GM23338 (cell line): ENCODE data around the gene LAMC3. TPM values are rescaled to one million over a fixed set of nuclear protein-coding genes. Genes with fewer than 3 reads are reported as not detected.

Source experiments
- ATAC-seq: fragments of 200-7000 bp; cut with Tn5 transposase; 3 replicates; pipeline ENCODE4 v1.9.1; 2020
- DNase-seq: peaks from one replicate; pipeline ENCODE4 v3.0.0-alpha.2; 2015; ENCODE audit warnings: low spot score
- H2AFZ ChIP-seq: fragments of 200-600 bp; sonication (generic); 2 replicates; pipeline ENCODE4 v1.8.0; 2016; ENCODE audit warnings: antibody characterized with exemption, mild to moderate bottlenecking, moderate library complexity
- H3F3A ChIP-seq: fragments of 200-600 bp; sonication (generic); replicated peaks from 2 replicates; pipeline ENCODE4 v1.8.0; 2017; ENCODE audit warnings: antibody characterized with exemption, mixed run types, low read depth
- H3K27ac ChIP-seq: fragments of 200-600 bp; sonication (generic); 2 replicates; pipeline ENCODE4 v1.6.1; 2016; ENCODE audit warnings: low read depth
- H3K27me3 ChIP-seq: fragments of 200-600 bp; sonication (generic); 2 replicates; pipeline ENCODE4 v1.8.0; 2016; ENCODE audit warnings: mild to moderate bottlenecking, mixed run types, moderate library complexity; ENCODE audit not compliant: insufficient read depth
- H3K36me3 ChIP-seq: fragments of 200-600 bp; sonication (generic); 2 replicates; pipeline ENCODE4 v1.8.0; 2016; ENCODE audit warnings: mild to moderate bottlenecking; ENCODE audit not compliant: insufficient read depth
- H3K4me1 ChIP-seq: fragments of 200-600 bp; sonication (generic); 2 replicates; pipeline ENCODE4 v1.8.0; 2016; ENCODE audit warnings: mild to moderate bottlenecking, moderate library complexity; ENCODE audit not compliant: insufficient read depth
- H3K4me2 ChIP-seq: fragments of 200-600 bp; sonication (generic); 2 replicates; pipeline ENCODE4 v1.7.1; 2017; ENCODE audit warnings: mixed run types
- H3K4me3 ChIP-seq: fragments of 200-600 bp; sonication (generic); 2 replicates; pipeline ENCODE4 v1.6.1; 2016; ENCODE audit warnings: mixed run types
- H3K79me2 ChIP-seq: fragments of 200-600 bp; sonication (generic); replicated peaks from 2 replicates; pipeline ENCODE4 v1.8.0; 2017; ENCODE audit warnings: mild to moderate bottlenecking; ENCODE audit not compliant: insufficient read depth
- H3K9me2 ChIP-seq: fragments of 200-600 bp; sonication (generic); 2 replicates; pipeline ENCODE4 v1.8.0; 2017; ENCODE audit not compliant: insufficient read depth
- H4K20me1 ChIP-seq: fragments of 200-600 bp; sonication (generic); replicated peaks from 2 replicates; pipeline ENCODE4 v1.8.0; 2017; ENCODE audit warnings: mild to moderate bottlenecking; ENCODE audit not compliant: insufficient read depth
- H3K27ac Mint-ChIP-seq: 2 replicates; pipeline ENCODE4 v1.8.0; 2020; ENCODE audit warnings: inconsistent platforms, mild to moderate bottlenecking, moderate library complexity, mixed read lengths
- H3K27me3 Mint-ChIP-seq: 3 replicates; pipeline ENCODE4 v1.8.0; 2022; ENCODE audit warnings: low read depth, mild to moderate bottlenecking, moderate library complexity, mixed read lengths, inconsistent platforms; ENCODE audit not compliant: insufficient read depth, poor library complexity
- H3K36me3 Mint-ChIP-seq: 3 replicates; pipeline ENCODE4 v1.8.0; 2021; ENCODE audit warnings: low read depth, mild to moderate bottlenecking, inconsistent platforms, moderate library complexity, mixed read lengths
- H3K4me1 Mint-ChIP-seq: 3 replicates; pipeline ENCODE4 v1.8.0; 2020; ENCODE audit warnings: mild to moderate bottlenecking, inconsistent platforms, mixed read lengths
- H3K4me3 Mint-ChIP-seq: 3 replicates; pipeline ENCODE4 v1.8.0; 2021; ENCODE audit warnings: moderate library complexity, mild to moderate bottlenecking, inconsistent platforms, mixed read lengths
- H3K9me3 Mint-ChIP-seq: 3 replicates; pipeline ENCODE4 v1.8.0; 2020; ENCODE audit warnings: moderate library complexity, mild to moderate bottlenecking, inconsistent platforms, mixed read lengths
- CREB1 ChIP-seq: fragments of 250-450 bp; sonication (Bioruptor Pico); IDR thresholded peaks from 2 replicates; pipeline ENCODE4 v1.5.0; 2020; ENCODE audit warnings: low read depth, mild to moderate bottlenecking, moderate library complexity
- JUNB ChIP-seq: IDR thresholded peaks from one replicate; pipeline ENCODE4 v1.6.1; 2016; ENCODE audit warnings: antibody characterized with exemption; ENCODE audit not compliant: unreplicated experiment
- NANOG ChIP-seq: IDR thresholded peaks from 2 replicates; pipeline ENCODE4 v1.6.1; 2016; ENCODE audit warnings: antibody characterized with exemption, borderline replicate concordance
- POLR2AphosphoS5 ChIP-seq: IDR thresholded peaks from 2 replicates; pipeline ENCODE4 v1.6.1; 2016; ENCODE audit warnings: antibody characterized with exemption, low read depth
- STAT1 ChIP-seq: IDR thresholded peaks from one replicate; pipeline ENCODE4 v1.6.1; 2016; ENCODE audit warnings: antibody characterized with exemption; ENCODE audit not compliant: unreplicated experiment
- ZNF114 ChIP-seq: fragments of 250-450 bp; sonication (Bioruptor Pico); IDR thresholded peaks from 2 replicates; pipeline ENCODE4 v1.5.0; 2020; ENCODE audit warnings: mild to moderate bottlenecking, moderate library complexity
- polyA plus RNA-seq: library from polyadenylated mRNA; unstranded; fragments of >200 nt; fragmentation: Nextera tagmentation; extraction: Ambion mirVana; gene quantifications from 2 replicates; pipeline ENCODE4 v1.2.1, GENCODE V29; 2016
- total RNA-seq: library from RNA; depleted of rRNA; stranded (reverse); fragments of >200 nt; shearing (Covaris generic); gene quantifications from 2 replicates; pipeline ENCODE4 v1.2.3, GENCODE V29; 2014
- TF ChIP-seq, protein P1 (sequence below): fragments of 250-450 bp; sonication (Bioruptor Pico); IDR thresholded peaks from 2 replicates; pipeline ENCODE4 v1.5.0; 2020; ENCODE audit warnings: mild to moderate bottlenecking, moderate library complexity
- TF ChIP-seq, protein P2 (sequence below): IDR thresholded peaks from one replicate; pipeline ENCODE4 v1.6.1; 2018; ENCODE audit warnings: antibody characterized with exemption; ENCODE audit not compliant: unreplicated experiment

LAMC3 gene
- total and polyA plus RNA-seq, 2 experiments from 2014 or later = 9.0 to 27.4 TPM

DNA sequence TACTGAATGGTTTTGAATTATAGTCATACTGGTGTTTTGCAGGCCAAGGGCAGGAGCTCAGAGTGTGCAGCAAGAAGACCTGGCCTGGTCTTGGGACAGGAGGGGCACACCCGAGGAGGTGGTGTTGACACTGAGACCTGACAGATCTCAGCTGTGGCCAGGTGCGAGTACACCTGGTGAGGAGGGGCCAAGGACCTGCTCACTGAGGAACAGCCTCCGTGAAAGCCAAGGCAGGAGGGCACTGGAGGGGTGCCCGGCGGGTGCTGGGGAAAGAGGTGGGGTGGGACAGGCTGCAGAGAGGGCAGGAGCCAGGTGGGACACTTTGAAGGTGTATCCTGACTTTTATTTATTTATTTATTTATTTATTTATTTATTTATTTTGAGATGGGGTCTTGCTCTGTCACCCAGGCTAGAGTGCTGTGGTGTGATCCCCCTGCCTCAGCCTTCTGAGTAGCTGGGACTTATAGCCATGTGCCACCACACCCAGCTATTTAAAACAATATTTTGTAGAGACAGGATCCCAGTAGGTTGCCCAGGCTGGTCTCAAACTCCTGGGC lies 23.3 kb upstream of the LAMC3 start:
- H3K36me3 ChIP-seq = no peaks in the 10 kb centered on the region
- no peaks in the 10 kb centered on the region for H3K4me1 ChIP-seq
- Mint-ChIP-seq H3K4me1 (peaks cover 8% of the 10 kb centered on the region; the same call in 2 of the 3 replicates), H3K27me3 (peaks cover 13% of the 10 kb centered on the region), H3K9me3 (no peaks in the 10 kb centered on the region), H3K4me3 (no peak overlapping the region), H3K27ac (no peak overlapping the region), H3K36me3 (no peaks in the 10 kb centered on the region)
- no peak overlapping the region for H2AFZ ChIP-seq
- DNase-seq = no peak
- H4K20me1 ChIP-seq = no peaks in the 10 kb centered on the region
- no peak overlapping the region for H3K27ac ChIP-seq
- no peaks in the 10 kb centered on the region for H3K79me2 ChIP-seq
- H3F3A ChIP-seq = no peaks in the 10 kb centered on the region
- no peak overlapping the region for H3K4me3 ChIP-seq
- no peak for ATAC-seq
- no peaks in the 10 kb centered on the region for H3K27me3 ChIP-seq
- H3K9me2 ChIP-seq = no peaks in the 10 kb centered on the region
- H3K4me2 ChIP-seq = no peak overlapping the region
- TF ChIP-seq POLR2AphosphoS5 = no peak
- TF ChIP-seq, protein P1, sequence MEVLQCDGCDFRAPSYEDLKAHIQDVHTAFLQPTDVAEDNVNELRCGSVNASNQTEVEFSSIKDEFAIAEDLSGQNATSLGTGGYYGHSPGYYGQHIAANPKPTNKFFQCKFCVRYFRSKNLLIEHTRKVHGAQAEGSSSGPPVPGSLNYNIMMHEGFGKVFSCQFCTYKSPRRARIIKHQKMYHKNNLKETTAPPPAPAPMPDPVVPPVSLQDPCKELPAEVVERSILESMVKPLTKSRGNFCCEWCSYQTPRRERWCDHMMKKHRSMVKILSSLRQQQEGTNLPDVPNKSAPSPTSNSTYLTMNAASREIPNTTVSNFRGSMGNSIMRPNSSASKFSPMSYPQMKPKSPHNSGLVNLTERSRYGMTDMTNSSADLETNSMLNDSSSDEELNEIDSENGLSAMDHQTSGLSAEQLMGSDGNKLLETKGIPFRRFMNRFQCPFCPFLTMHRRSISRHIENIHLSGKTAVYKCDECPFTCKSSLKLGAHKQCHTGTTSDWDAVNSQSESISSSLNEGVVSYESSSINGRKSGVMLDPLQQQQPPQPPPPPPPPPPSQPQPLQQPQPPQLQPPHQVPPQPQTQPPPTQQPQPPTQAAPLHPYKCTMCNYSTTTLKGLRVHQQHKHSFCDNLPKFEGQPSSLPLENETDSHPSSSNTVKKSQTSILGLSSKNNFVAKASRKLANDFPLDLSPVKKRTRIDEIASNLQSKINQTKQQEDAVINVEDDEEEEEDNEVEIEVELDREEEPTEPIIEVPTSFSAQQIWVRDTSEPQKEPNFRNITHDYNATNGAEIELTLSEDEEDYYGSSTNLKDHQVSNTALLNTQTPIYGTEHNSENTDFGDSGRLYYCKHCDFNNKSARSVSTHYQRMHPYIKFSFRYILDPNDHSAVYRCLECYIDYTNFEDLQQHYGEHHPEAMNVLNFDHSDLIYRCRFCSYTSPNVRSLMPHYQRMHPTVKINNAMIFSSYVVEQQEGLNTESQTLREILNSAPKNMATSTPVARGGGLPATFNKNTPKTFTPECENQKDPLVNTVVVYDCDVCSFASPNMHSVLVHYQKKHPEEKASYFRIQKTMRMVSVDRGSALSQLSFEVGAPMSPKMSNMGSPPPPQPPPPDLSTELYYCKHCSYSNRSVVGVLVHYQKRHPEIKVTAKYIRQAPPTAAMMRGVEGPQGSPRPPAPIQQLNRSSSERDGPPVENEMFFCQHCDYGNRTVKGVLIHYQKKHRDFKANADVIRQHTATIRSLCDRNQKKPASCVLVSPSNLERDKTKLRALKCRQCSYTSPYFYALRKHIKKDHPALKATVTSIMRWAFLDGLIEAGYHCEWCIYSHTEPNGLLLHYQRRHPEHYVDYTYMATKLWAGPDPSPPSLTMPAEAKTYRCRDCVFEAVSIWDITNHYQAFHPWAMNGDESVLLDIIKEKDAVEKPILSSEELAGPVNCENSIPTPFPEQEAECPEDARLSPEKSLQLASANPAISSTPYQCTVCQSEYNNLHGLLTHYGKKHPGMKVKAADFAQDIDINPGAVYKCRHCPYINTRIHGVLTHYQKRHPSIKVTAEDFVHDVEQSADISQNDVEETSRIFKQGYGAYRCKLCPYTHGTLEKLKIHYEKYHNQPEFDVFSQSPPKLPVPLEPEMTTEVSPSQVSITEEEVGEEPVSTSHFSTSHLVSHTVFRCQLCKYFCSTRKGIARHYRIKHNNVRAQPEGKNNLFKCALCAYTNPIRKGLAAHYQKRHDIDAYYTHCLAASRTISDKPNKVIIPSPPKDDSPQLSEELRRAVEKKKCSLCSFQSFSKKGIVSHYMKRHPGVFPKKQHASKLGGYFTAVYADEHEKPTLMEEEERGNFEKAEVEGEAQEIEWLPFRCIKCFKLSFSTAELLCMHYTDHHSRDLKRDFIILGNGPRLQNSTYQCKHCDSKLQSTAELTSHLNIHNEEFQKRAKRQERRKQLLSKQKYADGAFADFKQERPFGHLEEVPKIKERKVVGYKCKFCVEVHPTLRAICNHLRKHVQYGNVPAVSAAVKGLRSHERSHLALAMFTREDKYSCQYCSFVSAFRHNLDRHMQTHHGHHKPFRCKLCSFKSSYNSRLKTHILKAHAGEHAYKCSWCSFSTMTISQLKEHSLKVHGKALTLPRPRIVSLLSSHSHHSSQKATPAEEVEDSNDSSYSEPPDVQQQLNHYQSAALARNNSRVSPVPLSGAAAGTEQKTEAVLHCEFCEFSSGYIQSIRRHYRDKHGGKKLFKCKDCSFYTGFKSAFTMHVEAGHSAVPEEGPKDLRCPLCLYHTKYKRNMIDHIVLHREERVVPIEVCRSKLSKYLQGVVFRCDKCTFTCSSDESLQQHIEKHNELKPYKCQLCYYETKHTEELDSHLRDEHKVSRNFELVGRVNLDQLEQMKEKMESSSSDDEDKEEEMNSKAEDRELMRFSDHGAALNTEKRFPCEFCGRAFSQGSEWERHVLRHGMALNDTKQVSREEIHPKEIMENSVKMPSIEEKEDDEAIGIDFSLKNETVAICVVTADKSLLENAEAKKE (CRISPR knock-in tag) = no peak
- no peak for TF ChIP-seq CREB1
- TF ChIP-seq ZNF114 (CRISPR knock-in tag) = no peak
- no peak for TF ChIP-seq NANOG
- no peak for TF ChIP-seq STAT1

DNA sequence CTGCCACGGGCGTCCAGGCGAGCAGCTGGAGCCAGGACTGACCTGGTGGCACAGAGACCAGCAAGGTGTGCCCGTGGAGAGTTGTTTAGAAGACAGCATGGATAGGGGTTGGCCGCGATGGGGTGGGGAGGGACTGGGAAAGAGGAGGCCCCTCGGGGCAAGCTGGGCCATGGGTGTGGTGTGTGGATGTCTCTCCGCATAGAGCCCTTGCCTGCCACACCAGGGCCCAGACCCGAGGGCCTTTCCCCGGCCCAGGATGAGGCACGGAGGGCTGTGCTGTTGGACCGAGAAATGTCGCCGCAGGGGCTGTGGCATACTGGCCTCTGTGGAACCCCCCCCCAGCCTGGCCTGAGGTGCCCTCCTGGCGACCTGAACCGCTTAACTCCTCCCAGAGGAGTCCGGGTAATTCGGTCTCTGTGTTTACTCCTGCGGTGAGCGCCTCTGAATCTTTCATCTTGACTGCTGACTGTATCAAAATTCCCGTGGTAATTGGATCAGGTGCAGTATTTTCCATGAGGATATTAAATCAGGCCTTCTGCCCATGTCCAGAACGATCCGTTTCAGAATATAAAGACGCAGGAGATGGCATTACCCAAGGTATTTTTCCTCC lies 22.5 kb upstream of the LAMC3 start:
- Mint-ChIP-seq H3K4me1 (peaks cover 11% of the 10 kb centered on the region; the same call in 2 of the 3 replicates), H3K27ac (no peak overlapping the region), H3K4me3 (no peak overlapping the region), H3K9me3 (no peaks in the 10 kb centered on the region), H3K27me3 (peaks cover 13% of the 10 kb centered on the region), H3K36me3 (no peaks in the 10 kb centered on the region)
- H3K27me3 ChIP-seq = no peaks in the 10 kb centered on the region
- H3K36me3 ChIP-seq = no peaks in the 10 kb centered on the region
- H3K27ac ChIP-seq = no peak overlapping the region
- ATAC-seq (no peak; the same call in 2 of the 3 replicates), DNase-seq (no peak)
- no peak overlapping the region for H3K4me3 ChIP-seq
- H3K4me1 ChIP-seq = peaks cover 6% of the 10 kb centered on the region; the same call in 1 of the 2 replicates
- H3F3A ChIP-seq = no peaks in the 10 kb centered on the region
- peak overlapping the region; percentile 52 for H2AFZ ChIP-seq
- H3K79me2 ChIP-seq = no peaks in the 10 kb centered on the region
- no peaks in the 10 kb centered on the region for H3K9me2 ChIP-seq
- H4K20me1 ChIP-seq = no peaks in the 10 kb centered on the region
- H3K4me2 ChIP-seq = no peak overlapping the region
- TF ChIP-seq POLR2AphosphoS5 (no peak), JUNB (no peak)
- TF ChIP-seq, protein P2, sequence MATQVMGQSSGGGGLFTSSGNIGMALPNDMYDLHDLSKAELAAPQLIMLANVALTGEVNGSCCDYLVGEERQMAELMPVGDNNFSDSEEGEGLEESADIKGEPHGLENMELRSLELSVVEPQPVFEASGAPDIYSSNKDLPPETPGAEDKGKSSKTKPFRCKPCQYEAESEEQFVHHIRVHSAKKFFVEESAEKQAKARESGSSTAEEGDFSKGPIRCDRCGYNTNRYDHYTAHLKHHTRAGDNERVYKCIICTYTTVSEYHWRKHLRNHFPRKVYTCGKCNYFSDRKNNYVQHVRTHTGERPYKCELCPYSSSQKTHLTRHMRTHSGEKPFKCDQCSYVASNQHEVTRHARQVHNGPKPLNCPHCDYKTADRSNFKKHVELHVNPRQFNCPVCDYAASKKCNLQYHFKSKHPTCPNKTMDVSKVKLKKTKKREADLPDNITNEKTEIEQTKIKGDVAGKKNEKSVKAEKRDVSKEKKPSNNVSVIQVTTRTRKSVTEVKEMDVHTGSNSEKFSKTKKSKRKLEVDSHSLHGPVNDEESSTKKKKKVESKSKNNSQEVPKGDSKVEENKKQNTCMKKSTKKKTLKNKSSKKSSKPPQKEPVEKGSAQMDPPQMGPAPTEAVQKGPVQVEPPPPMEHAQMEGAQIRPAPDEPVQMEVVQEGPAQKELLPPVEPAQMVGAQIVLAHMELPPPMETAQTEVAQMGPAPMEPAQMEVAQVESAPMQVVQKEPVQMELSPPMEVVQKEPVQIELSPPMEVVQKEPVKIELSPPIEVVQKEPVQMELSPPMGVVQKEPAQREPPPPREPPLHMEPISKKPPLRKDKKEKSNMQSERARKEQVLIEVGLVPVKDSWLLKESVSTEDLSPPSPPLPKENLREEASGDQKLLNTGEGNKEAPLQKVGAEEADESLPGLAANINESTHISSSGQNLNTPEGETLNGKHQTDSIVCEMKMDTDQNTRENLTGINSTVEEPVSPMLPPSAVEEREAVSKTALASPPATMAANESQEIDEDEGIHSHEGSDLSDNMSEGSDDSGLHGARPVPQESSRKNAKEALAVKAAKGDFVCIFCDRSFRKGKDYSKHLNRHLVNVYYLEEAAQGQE = no peak
